ENCODE measurements around the gene RGL3. TPM values are rescaled to one million over a fixed set of nuclear protein-coding genes. Genes with fewer than 3 reads are reported as not detected.

RGL3 gene
- total RNA-seq, 2 experiments from 2014 or later: not detected

- no peak overlapping the region for H3K4me3 ChIP-seq (ENCODE audit: low read length)
- Mint-ChIP-seq H3K27ac (no peak overlapping the region), H3K9me3 (no peaks in the 10 kb centered on the region), H3K27me3 (no peaks in the 10 kb centered on the region), H3K4me3 (no peak overlapping the region), H3K36me3 (ENCODE audit: low read depth) (peaks cover 41% of the 10 kb centered on the region), H3K4me1 (ENCODE audit: low read depth) (no peaks in the 10 kb centered on the region)
- TF ChIP-seq CTCF (IDR thresholded peaks at IDR 0.05): no peak
- peaks cover 14% of the 10 kb centered on the region for H3K36me3 ChIP-seq (ENCODE audit: insufficient read depth, low read length)
- H3K9me3 ChIP-seq (ENCODE audit: control insufficient read depth in 1 of 2, insufficient read depth in 1 of 2, low read length in 2 of 2): no peaks in the 10 kb centered on the region
- ChIA-PET CTCF (interaction anchor here (2.5 kb wide), 1 partner anchor 14 kb away, joined by 18 read pairs; no protein-coding TSS in a partner anchor), POLR2A (no interaction called here)
- ATAC-seq (ENCODE audit: poor library complexity) (no peak), DNase-seq (no peak)
- intact Hi-C loops (cut with DNase I, micrococcal nuclease): no loop called here
- no peaks in the 10 kb centered on the region for H3K4me1 ChIP-seq (ENCODE audit: insufficient read depth, low read length)
- H3K27me3 ChIP-seq (ENCODE audit: control insufficient read depth in 1 of 2, insufficient read depth in 2 of 2, low read length in 2 of 2): no peaks in the 10 kb centered on the region
- no peak overlapping the region for H3K27ac ChIP-seq (ENCODE audit: low read depth in 1 of 2, low read length in 2 of 2)
Measured at GRCh38 chr19:11367528-11367927, 51.6 kb downstream of the RGL3 start.

- intact Hi-C loops (cut with DNase I, micrococcal nuclease): no loop called here
- CTCF ChIA-PET: no interaction called here
Measured at GRCh38 chr19:11365557-11366117, 53.5 kb downstream of the RGL3 start.

GRCh38 chr19:11364935-11365334, 54.2 kb downstream of the RGL3 start:
- DNase-seq (no peak), ATAC-seq (ENCODE audit: poor library complexity) (no peak)
- no peak overlapping the region for H3K27ac ChIP-seq (ENCODE audit: low read depth in 1 of 2, low read length in 2 of 2)
- H3K36me3 Mint-ChIP-seq (ENCODE audit: low read depth): peaks cover 33% of the 10 kb centered on the region
- H3K27me3 ChIP-seq (ENCODE audit: control insufficient read depth in 1 of 2, insufficient read depth in 2 of 2, low read length in 2 of 2): no peaks in the 10 kb centered on the region
- H3K27ac Mint-ChIP-seq: no peak overlapping the region
- H3K4me1 Mint-ChIP-seq (ENCODE audit: low read depth): no peaks in the 10 kb centered on the region
- intact Hi-C loops (cut with DNase I, micrococcal nuclease): no loop called here
- H3K36me3 ChIP-seq (ENCODE audit: insufficient read depth, low read length): peaks cover 18% of the 10 kb centered on the region
- no peaks in the 10 kb centered on the region for H3K9me3 Mint-ChIP-seq
- H3K27me3 Mint-ChIP-seq: no peaks in the 10 kb centered on the region
- no peaks in the 10 kb centered on the region for H3K4me1 ChIP-seq (ENCODE audit: insufficient read depth, low read length)
- POLR2A ChIA-PET: interaction anchor here (1.0 kb wide), 1 partner anchor 10 kb away, joined by 3 read pairs; the partner anchor contains the start of gene SWSAP1
- H3K4me3 Mint-ChIP-seq: no peak overlapping the region
- no peak overlapping the region for H3K4me3 ChIP-seq (ENCODE audit: low read length)
- H3K9me3 ChIP-seq (ENCODE audit: control insufficient read depth in 1 of 2, insufficient read depth in 1 of 2, low read length in 2 of 2): peaks cover 0 to 7% of the 10 kb centered on the region in 2 experiments
- CTCF ChIA-PET: no interaction called here
- no peak for TF ChIP-seq CTCF (IDR thresholded peaks at IDR 0.05)

More at GRCh38 chr19:11365557-11366117, 53.5 kb downstream of the RGL3 start:
- H3K27ac ChIP-seq (ENCODE audit: low read depth in 1 of 2, low read length in 2 of 2): no peak overlapping the region
- peaks cover 0 to 7% of the 10 kb centered on the region in 2 experiments for H3K9me3 ChIP-seq (ENCODE audit: control insufficient read depth in 1 of 2, insufficient read depth in 1 of 2, low read length in 2 of 2)
- Mint-ChIP-seq H3K9me3 (no peaks in the 10 kb centered on the region), H3K4me3 (no peak overlapping the region), H3K36me3 (ENCODE audit: low read depth) (peaks cover 34% of the 10 kb centered on the region), H3K4me1 (ENCODE audit: low read depth) (no peaks in the 10 kb centered on the region), H3K27me3 (no peaks in the 10 kb centered on the region), H3K27ac (no peak overlapping the region)
- ATAC-seq (ENCODE audit: poor library complexity) (no peak), DNase-seq (no peak)
- POLR2A ChIA-PET: interaction anchor here (1.0 kb wide), 1 partner anchor 9 kb away, joined by 3 read pairs; the partner anchor contains the start of gene SWSAP1
- no peak overlapping the region for H3K4me3 ChIP-seq (ENCODE audit: low read length)
- H3K36me3 ChIP-seq (ENCODE audit: insufficient read depth, low read length): peaks cover 18% of the 10 kb centered on the region
- no peaks in the 10 kb centered on the region for H3K27me3 ChIP-seq (ENCODE audit: control insufficient read depth in 1 of 2, insufficient read depth in 2 of 2, low read length in 2 of 2)
- TF ChIP-seq CTCF (IDR thresholded peaks at IDR 0.05): no peak
- no peaks in the 10 kb centered on the region for H3K4me1 ChIP-seq (ENCODE audit: insufficient read depth, low read length)
